Fibroblast of villous mesenchyme (primary cell): ENCODE data around the gene CAVIN2. TPM values are rescaled to one million over a fixed set of nuclear protein-coding genes. Genes with fewer than 3 reads are reported as not detected.

Experiments
- DNase-seq: peaks from one replicate; pipeline ENCODE4 v3.0.0-alpha.2; 2010; ENCODE audit warnings: low read depth
- H3K4me3 ChIP-seq: 2 replicates; pipeline ENCODE4 v1.5.1; 2011; ENCODE audit warnings: low read depth, mild to moderate bottlenecking, low read length
- total RNA-seq: library from RNA; depleted of rRNA; stranded (reverse); fragments of >200 nt; gene quantifications from 2 replicates; pipeline ENCODE4 v1.2.3, GENCODE V29; 2012
- TF ChIP-seq, protein P1 (sequence below): IDR thresholded peaks from 2 replicates; pipeline ENCODE4 v1.5.1; 2012; ENCODE audit warnings: low read depth, mild to moderate bottlenecking, low read length; ENCODE audit not compliant: insufficient read depth

The CAVIN2 gene, protein sequence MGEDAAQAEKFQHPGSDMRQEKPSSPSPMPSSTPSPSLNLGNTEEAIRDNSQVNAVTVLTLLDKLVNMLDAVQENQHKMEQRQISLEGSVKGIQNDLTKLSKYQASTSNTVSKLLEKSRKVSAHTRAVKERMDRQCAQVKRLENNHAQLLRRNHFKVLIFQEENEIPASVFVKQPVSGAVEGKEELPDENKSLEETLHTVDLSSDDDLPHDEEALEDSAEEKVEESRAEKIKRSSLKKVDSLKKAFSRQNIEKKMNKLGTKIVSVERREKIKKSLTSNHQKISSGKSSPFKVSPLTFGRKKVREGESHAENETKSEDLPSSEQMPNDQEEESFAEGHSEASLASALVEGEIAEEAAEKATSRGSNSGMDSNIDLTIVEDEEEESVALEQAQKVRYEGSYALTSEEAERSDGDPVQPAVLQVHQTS
- 8.4 and 21.6 TPM in 2 replicates for total RNA-seq

DNA sequence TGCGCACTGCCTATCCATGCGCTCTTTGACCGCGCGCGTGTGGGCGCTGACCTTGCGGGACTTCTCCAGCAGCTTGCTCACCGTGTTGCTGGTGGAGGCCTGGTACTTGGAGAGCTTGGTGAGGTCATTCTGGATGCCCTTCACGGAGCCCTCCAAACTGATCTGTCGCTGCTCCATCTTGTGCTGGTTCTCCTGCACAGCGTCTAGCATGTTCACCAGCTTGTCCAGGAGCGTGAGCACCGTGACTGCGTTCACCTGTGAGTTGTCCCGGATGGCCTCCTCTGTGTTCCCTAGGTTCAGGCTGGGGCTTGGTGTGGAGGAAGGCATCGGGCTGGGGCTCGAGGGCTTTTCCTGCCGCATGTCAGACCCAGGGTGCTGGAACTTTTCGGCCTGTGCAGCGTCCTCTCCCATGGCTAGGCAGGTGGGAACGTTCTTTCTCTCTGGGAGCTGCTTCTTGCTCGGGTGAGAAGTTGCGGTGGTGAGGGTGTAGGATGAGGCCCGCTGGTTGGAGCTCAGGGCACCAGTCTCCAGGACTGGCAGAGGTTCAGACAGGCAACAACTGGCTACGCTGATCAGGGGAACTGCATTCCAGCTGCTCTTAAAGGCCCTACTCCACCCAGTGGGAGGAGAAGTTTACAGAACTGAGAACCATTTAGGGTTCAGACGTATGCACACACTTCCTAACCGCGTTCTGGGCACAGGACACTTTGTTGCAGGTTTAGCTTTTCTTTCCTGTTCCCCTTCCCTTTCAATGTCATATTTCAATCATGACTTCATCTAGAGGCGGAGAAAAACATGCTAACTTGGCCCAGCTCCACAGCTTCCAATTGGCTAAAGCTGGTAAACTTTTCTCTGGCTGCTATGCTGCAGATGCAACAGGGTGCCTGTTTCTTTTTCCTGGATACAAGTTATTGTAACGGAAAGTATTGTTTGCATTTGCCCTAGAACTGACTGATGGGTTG is at the start of gene CAVIN2:
CAVIN2 (minus strand) TSS at position 574 of the 962 bp plus-strand sequence; CDS start at position 411, 163 bp downstream.
- peak; percentile 81 for DNase-seq
- TF ChIP-seq, protein P1, sequence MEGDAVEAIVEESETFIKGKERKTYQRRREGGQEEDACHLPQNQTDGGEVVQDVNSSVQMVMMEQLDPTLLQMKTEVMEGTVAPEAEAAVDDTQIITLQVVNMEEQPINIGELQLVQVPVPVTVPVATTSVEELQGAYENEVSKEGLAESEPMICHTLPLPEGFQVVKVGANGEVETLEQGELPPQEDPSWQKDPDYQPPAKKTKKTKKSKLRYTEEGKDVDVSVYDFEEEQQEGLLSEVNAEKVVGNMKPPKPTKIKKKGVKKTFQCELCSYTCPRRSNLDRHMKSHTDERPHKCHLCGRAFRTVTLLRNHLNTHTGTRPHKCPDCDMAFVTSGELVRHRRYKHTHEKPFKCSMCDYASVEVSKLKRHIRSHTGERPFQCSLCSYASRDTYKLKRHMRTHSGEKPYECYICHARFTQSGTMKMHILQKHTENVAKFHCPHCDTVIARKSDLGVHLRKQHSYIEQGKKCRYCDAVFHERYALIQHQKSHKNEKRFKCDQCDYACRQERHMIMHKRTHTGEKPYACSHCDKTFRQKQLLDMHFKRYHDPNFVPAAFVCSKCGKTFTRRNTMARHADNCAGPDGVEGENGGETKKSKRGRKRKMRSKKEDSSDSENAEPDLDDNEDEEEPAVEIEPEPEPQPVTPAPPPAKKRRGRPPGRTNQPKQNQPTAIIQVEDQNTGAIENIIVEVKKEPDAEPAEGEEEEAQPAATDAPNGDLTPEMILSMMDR, result no peak

DNA sequence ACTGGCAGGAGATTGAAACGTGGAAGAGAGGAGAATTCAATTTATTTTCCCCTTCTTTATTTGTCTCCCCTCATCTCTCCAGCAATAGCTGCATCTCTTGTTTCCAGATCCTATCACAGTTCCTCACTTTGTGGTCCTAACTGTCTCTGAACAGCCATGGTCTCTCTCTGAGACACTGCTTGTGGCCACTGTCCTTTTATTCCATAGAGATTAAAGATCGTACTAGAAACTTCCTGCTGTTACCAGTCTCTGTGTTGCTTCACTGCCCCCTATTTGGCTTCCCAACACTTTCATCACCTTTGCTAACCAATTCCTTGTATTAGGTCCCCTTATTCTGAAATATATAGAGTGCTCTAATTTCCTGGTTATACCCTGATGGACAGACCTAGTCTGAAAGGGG is 48.9 kb upstream of the CAVIN2 start:
- TF ChIP-seq, protein P1, result no peak
- H3K4me3 ChIP-seq, result no peak overlapping the region

More for the DNA sequence above, at the start of gene CAVIN2:
- H3K4me3 ChIP-seq, result peak within 1 kb of the TSS; percentile 51

DNA sequence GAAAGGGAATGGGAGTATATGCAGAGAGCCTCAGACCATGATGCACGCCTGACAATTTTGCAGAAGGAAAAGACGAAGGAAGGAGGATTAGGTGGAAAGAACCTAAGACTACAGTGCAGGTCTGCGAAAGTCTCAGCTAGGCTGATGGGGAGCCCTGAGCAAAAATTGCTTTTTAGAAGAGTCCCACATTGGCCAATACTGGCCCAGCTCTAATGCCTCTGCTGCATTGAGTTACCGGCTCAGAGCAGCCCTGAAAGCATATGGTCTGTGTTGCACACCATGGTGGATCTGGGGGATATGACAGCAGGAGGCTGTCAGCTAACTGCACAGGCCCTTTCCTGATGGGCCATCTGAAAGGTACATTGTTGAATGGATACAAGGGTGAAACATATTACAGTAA is 48.3 kb upstream of the CAVIN2 start:
- no peak for DNase-seq
- no peak overlapping the region for H3K4me3 ChIP-seq
- TF ChIP-seq, protein P1, result no peak

More for the DNA sequence above, 48.9 kb upstream of the CAVIN2 start:
- no peak for DNase-seq

DNA sequence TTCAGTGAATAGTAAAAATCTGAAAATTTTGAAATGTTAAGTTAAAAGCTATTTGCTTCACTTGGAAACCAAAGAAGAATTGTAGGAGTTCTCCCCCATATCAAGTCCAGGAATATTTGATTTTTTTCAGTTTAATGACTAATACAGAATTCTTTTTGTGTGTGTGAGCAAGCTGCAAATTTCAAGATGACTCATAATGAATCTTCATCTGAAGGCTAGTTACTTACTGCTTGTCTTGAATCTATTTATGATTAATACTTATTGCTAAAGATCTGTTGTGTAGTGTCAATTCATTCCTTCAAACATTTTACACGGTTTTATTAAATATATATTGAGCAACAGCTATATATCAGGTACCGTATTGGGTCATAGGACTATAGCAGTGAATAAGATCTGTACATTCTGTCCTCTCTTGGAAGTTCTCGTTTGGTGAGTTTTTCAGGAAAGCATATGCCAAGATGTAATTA is 47.8 kb upstream of the CAVIN2 start:
- H3K4me3 ChIP-seq, result no peak overlapping the region
- TF ChIP-seq, protein P1, result no peak
- DNase-seq, result peak; percentile 47

DNA sequence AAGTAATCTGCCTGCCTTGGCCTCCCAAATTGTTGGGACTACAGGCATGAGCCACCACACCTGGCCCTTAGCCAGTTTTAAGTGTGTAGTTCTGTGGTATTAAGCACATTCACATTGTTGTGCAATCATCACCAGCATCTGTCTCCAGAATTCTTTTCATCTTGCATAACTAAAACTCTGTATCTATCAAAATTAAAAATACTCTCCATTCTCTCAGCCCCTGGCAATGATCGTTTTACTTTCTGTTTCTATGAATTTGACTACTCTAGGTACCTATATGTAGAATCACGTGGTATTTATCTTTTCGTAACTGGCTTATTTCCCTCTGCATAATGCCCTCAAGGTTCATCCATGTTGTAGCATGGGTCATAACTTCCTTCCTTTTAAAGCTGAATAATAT is 45.5 kb upstream of the CAVIN2 start:
- no peak overlapping the region for H3K4me3 ChIP-seq
- TF ChIP-seq, protein P1, result no peak
- DNase-seq, result peak; percentile 79

DNA sequence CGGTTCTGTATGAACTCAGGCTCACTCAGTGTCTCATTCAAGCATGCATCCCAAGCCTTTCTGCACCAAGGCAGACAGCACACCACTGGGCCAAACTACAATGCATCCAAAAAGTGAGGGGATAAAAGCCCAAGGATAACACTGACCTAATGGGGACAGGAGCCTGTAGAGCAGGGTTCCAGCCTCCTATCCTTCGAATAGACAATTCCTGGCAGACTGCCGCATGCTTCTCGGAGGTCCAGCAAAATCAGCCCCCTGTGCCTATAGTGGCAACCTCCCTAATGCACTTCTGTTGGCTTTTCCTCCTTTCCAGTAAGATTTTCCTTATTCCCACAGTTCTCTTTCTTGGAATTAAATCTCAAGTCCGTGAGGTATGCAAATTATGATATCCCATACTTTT is 44.8 kb upstream of the CAVIN2 start:
- H3K4me3 ChIP-seq, result no peak overlapping the region
- TF ChIP-seq, protein P1, result no peak

More for the DNA sequence above, 44.8 kb upstream of the CAVIN2 start:
- DNase-seq, result no peak
